GM18526 (cell line): Measurements from ENCODE around the gene UCHL5.

Experiments
- POLR2A ChIP-seq: IDR thresholded peaks from 3 replicates; pipeline ENCODE4 v1.6.1; 2011; ENCODE audit not compliant: insufficient read length; ENCODE audit errors: extremely low read depth

The UCHL5 gene

DNA sequence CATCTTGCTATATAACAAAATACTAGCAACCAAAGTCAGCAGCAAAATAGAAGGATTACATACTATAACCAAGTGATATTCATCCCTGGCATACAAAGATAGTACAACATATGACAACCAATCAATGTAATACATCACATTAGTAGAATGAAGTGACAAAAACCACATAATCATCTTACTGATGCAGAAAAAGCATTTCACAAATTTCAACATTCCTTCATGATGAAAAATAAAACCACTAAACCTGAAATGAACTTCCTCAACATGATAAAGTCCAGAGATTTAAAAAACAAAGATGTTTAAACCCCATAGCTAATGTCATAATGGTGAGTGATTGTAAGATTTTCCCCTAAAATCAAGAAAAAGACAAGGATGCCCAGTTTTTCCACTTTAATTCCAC is 18.8 kb upstream of the UCHL5 start:
- TF ChIP-seq POLR2A: no peak

DNA sequence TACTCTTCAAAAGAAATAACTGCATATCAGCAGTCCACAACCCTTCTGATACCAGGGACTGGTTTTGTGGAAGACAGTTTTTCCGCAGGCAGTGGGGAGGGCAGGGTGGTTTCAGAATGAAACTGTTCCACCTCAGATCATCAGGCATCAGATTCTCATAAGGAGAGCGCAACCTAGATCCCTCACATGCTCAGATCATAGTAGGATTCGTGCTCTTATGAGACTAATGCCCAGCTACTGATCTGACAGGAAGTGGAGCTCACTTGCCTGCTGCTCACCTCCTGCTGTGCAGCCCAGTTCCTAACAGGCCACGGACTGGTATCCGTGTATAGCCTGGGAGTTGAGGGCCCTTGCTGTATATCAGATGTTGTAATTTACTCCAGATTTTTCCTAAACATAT is 11.8 kb upstream of the UCHL5 start:
- TF ChIP-seq POLR2A: no peak

- no peak for TF ChIP-seq POLR2A
Observed at GRCh38 chr1:193070386-193070753, 11.2 kb upstream of the UCHL5 start.

DNA sequence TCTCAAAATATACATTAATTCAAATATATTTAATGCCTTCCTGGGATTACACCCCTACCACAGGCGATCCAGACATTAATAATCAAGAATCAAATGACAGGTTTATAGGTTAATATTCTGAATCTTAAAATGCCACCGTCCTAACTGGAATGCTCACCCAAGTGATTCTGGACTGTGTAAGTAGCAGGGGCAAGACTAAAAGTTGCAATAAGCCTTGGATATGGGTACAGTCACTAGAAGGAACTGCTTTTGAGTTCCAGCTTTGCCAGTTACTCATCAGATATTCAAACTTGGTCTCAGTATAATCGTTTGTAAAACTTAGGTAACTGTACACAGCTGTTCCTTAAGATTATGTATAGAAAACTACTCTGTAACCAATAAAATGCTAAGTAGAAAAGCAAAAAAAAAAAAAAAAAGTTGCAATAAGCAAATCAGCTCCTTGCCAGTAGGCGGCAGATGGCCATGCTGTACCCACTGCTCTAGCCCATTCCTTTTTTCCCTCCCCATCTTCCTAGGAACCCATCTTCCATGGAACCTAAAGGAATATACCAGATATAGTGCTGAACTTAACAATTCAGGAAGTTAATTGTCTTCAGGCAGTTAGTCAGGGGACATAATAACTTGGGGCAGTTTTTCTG is 10.7 kb upstream of the UCHL5 start:
- no peak for TF ChIP-seq POLR2A

DNA sequence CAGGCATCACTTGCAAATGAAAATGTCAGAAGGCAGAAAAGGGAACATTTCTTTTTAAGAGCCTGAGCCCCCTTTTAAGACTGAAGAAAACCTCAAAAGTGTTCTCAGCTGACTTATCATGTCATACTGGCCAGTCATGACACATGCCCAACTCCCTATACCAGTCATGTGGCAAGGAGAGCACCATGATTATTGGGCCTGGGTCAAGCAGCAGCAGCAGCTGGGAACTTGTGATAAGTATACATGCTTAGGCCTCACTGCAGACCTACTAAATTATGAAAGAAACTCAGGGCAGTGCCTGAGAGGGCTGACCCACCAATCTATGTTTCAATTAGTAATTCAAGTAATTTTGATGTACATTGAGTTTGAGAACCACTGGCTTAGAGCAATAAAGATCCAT is 8.9 kb upstream of the UCHL5 start:
- no peak for TF ChIP-seq POLR2A

GRCh38 chr1:193066606-193067005 is 7.4 kb upstream of the UCHL5 start:
- no peak for TF ChIP-seq POLR2A

- TF ChIP-seq POLR2A: no peak
Observed at GRCh38 chr1:193065954-193066353, 6.8 kb upstream of the UCHL5 start.

GRCh38 chr1:193062698-193063463 is 3.7 kb upstream of the UCHL5 start:
- no peak for TF ChIP-seq POLR2A

DNA sequence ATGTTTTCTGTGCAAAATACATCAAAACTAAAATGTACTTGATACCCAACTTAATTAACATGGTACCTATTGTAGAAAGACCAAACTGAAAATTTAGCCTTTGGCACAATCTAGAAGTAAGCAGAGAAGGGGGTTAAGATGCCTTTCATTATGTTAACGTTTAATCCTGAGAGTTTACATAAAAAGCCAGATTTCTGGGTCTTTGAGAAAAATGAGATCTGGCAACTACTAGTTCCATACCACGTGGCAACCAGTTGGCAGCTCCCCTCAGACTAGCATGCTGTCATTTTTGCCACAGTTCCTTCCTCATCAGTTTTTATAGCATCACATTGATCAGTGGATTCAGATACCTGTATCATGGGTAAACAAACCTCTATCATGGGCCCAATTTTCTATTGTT is 1.8 kb upstream of the UCHL5 start:
- TF ChIP-seq POLR2A: no peak

DNA sequence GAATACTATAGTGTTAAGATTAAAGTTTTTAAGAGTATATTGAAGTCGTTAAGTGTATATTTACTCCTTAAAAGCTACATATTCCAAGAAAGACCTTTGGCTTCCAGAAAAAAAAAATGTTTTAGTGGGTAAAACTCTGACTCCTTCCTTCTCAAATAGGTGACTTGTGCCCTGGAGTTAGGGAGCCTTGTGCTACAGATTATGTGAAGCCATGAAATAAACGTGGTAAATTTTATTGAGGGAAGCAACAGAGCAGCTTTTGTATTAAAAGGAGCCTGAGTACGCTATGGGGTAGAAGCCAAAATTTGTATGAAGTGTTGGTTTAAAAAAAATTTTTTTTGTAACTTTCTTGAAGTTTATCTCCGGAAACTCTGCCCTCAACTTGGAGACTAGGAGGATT is 1.2 kb upstream of the UCHL5 start:
- TF ChIP-seq POLR2A: no peak

GRCh38 chr1:193060115-193060403 is 899 bp upstream of the UCHL5 start:
- TF ChIP-seq POLR2A: no peak

DNA sequence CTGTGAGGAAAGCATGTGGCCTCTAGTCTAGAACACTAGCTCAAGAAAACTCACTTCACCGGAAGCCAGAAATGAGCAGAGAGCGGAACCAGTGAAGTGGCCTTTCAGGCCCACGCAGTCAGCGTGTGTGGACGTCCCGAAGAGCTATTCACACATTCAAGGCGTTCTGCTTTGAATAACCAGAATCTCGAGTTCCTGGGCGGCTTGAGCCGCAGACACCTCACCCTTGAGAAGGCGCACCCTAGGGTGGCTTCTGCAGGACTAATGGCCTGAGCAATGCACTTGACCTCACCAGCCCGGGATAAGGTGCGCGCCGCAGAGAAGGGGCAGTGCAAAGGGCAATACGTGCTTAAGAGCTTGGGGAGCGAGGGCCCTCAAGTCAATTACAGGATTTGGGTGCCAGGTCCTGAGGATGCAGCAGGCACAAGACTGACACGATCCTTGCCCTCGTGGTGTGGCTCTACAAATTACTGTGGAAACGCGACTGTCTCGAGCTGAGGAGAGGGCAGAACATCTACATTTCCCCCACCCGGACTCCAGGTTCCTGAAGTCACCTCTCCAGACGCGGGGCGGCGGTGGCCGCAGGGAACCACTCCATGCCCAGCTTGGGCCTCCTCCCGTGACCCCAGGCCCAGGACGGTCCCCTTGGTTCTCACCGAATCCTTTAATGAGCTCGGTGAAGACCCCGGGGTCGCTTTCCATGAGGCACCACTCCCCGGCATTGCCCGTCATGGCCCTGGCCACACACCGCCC is 455 bp downstream of the UCHL5 start:
- TF ChIP-seq POLR2A: peak; percentile 60

- no peak for TF ChIP-seq POLR2A
Observed at GRCh38 chr1:193054169-193054675, 4.9 kb downstream of the UCHL5 start.

DNA sequence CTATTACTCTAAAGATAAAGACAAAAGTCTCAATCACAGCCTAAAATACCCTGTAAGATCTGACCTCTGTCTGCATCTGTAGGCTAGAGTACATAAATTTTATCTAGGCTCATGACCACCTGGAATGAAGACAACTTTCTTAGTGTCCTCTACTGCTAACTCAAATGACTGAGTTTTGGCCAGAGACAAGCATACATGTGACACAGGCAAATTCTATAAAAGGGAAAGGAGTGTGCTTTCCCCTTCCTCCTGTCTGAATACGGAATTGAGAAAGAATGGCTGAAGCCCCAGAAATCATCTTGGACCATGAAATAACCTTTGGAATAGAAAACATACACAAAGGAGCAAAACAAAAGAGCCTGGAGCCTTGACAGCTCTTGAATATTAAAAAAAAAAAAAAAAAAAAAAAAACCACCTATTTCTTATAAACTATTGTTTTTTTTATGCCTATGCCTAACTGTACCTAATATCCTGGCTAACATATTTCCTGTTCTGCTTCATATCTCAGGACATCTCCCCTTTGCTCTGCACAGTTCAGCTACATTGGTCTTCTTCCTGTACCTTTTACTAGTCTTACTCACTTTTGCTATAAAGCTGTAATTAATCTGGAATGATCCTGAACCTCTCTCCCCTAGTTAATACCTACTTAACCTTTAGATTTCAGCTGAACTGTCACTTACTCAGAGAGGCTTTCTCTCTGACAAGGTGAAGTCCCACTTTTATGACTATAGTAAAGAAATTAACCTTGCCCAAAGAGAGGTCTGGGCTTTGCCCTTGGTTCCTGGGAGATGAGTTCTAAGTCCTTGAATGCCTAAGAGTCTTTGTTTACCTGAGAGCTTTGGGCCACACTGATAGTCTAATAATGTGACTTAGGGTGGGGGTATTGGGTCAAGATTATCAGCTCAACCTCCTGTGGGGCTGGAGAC is 16.1 kb downstream of the UCHL5 start:
- no peak for TF ChIP-seq POLR2A

DNA sequence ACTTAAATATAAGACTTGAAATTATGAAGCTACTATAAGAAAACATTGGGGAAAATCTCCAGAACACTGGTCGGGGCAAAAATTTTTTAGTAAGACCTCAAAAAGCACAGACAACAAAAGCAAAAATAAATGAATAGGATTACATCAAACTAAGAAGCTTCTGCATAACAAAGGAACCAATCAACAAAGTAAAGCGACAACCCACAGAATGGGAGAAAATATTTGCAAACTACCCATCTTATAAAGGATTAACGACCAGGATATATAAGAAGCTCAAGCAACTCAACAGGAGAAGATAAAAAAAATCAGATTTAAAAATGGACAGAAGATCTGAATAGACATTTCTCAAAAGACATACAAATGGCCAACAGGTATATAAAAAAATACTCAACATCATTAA is 19.1 kb downstream of the UCHL5 start:
- TF ChIP-seq POLR2A: no peak
